ENCODE measurements around the gene GPX3. TPM values are rescaled to one million over a fixed set of nuclear protein-coding genes. Genes with fewer than 3 reads are reported as not detected.

The GPX3 gene
- total and polyA plus RNA-seq, 9 of the 15 experiments (the other 6 are each of a cell fraction or from before 2014, with no cell fraction given), result 0.25 to 0.86 TPM; not detected in 7

- TF ChIP-seq NCOA6 (IDR thresholded peaks at IDR 0.05), result peak; percentile 42; the same call in 1 of the 2 replicates
- peak; percentile 37 for TF ChIP-seq DACH1 (IDR thresholded peaks at IDR 0.05; ENCODE audit: partially characterized antibody)
- TF ChIP-seq CXXC5 (CRISPR knock-in tag; IDR thresholded peaks at IDR 0.05), result peak; percentile 46; the same call in 1 of the 2 replicates
- TF ChIP-seq ZNF175 (CRISPR knock-in tag; IDR thresholded peaks at IDR 0.05; ENCODE audit: low read depth), result peak; percentile 31; the same call in 1 of the 2 replicates
- no peak for TF ChIP-seq ZNF146 (CRISPR knock-in tag; IDR thresholded peaks at IDR 0.05; ENCODE audit: unreplicated experiment)
- TF ChIP-seq TCF7 (IDR thresholded peaks at IDR 0.05; ENCODE audit: borderline replicate concordance), result no peak
- peak; percentile 67 for TF ChIP-seq NCOR1 (IDR thresholded peaks at IDR 0.05)
- TF ChIP-seq NRF1 (conservative IDR thresholded peaks at IDR 0.05 in 1 of 2, IDR thresholded peaks at IDR 0.05 in 1 of 2), result 0 out of 4 replicates have a peak, but pooled peaks of 1 of the 2 experiments have one; percentile 4
- TF ChIP-seq RBBP5 (IDR thresholded peaks at IDR 0.05; ENCODE audit: borderline replicate concordance, insufficient read depth, low read length, poor library complexity, severe bottlenecking), result peak; percentile 77
- TF ChIP-seq ZBTB40 (IDR thresholded peaks at IDR 0.05), result no peak
- TF ChIP-seq ZBTB40 (CRISPR knock-in tag; IDR thresholded peaks at IDR 0.05), result no peak
- peak; percentile 8 to 65; a peak in 3 of 4 replicates for TF ChIP-seq KDM1A (IDR thresholded peaks at IDR 0.05)
- TF ChIP-seq ETV1 (tag; conservative IDR thresholded peaks at IDR 0.05; ENCODE audit: low read depth), result no peak
- TF ChIP-seq MTF1 (CRISPR knock-in tag; IDR thresholded peaks at IDR 0.05; ENCODE audit: borderline replicate concordance), result no peak
- no peak for TF ChIP-seq THRAP3 (IDR thresholded peaks at IDR 0.05; ENCODE audit: borderline replicate concordance)
- TF ChIP-seq EP300 (IDR thresholded peaks at IDR 0.05; ENCODE audit: low read length), result peak; percentile 34
- no peak for TF ChIP-seq E2F4 (CRISPR knock-in tag; IDR thresholded peaks at IDR 0.05; ENCODE audit: low read depth)
- TF ChIP-seq TCF3 (CRISPR knock-in tag; IDR thresholded peaks at IDR 0.05), result peak; percentile 68
- TF ChIP-seq SIN3B (IDR thresholded peaks at IDR 0.05; ENCODE audit: low read depth), result no peak
- TF ChIP-seq FOXA1 (IDR thresholded peaks at IDR 0.05; ENCODE audit: borderline replicate concordance), result no peak
These were observed 4.3 kb upstream of the GPX3 start (continued) for GRCh38 chr5:151015974-151016587.

Measured in K562 (cell line).